ENCODE data around the gene TTC1.
"Not testable (repeated sequence)": the region's sequence is repeated elsewhere in the genome, so short reads cannot be mapped to it uniquely, and the experiment has no call there.

Gene TTC1, protein sequence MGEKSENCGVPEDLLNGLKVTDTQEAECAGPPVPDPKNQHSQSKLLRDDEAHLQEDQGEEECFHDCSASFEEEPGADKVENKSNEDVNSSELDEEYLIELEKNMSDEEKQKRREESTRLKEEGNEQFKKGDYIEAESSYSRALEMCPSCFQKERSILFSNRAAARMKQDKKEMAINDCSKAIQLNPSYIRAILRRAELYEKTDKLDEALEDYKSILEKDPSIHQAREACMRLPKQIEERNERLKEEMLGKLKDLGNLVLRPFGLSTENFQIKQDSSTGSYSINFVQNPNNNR

GRCh38 chr5:160008877-160009590 is at the start of gene TTC1:
TSS of gene TTC1 (plus strand) at chr5:160009139. CDS start at chr5:160010529, 1,390 bp downstream.
- peak; percentile 93 for DNase-seq

DNA sequence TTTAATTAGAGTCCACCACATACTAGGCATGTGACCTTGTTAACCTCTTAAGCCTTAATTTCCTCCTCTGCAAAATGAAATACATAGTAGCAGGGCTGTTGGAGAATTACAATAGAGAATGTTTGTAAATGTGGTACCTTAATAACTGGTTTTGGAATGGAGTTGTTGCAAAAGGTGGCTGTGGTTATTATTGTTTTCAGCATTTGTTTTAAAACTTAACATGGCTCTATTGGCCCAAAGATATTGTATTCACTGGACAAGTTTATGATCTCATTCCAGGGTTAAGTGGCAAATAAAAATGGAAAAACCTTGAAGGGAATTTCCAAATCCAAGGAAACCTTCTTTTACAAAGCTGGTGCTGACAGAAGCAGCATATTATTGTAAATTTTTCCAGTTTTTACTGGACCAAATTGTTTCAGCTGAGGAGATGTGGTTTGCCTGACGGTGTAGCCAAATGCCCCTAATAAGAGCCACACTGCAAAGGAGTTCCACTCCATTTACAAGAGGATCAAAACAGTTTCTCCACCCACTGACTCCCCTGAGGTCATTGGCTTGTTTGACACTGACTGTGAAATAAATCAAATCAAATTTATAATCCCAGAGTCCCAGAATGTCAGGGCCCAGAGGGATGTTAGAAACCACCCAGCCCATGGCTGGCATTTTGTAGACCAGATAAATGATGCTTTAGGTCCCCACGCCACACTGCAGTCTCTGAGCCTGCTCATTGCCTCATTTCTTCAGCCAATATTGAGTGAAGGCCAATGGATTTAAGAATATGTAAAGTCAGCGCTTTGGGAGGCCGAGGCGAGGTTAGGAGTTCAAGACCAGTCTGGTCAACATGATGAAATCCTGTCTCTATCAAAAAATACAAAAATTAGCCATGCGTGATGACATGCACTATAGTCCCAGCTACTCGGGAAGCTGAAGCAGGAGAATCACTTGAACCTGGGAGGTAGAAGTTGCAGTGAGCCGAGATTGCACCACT is 47.5 kb upstream of the TTC1 start:
- no peak for DNase-seq

DNA sequence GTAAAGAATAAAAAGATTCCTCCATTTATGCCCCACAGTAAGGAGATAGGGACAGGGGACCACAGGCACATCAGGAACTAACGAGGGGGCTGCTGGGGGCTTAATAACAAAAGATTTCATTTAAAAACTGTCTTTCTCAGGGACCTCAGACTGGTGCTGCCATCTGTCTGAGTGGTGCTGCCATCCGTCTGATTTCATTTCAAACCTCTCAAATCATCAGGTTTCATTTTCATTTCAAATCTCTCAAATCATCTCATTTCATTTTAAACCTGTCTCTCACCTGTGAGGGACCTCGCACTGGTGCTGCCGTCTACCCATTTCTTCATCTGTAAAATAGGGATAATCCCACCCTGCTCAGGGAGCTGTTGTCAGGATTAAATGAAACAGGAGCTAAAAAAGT is 46.7 kb upstream of the TTC1 start:
- DNase-seq: no peak

- DNase-seq: no peak
Observed at GRCh38 chr5:159963935-159964334, 45.0 kb upstream of the TTC1 start.

DNA sequence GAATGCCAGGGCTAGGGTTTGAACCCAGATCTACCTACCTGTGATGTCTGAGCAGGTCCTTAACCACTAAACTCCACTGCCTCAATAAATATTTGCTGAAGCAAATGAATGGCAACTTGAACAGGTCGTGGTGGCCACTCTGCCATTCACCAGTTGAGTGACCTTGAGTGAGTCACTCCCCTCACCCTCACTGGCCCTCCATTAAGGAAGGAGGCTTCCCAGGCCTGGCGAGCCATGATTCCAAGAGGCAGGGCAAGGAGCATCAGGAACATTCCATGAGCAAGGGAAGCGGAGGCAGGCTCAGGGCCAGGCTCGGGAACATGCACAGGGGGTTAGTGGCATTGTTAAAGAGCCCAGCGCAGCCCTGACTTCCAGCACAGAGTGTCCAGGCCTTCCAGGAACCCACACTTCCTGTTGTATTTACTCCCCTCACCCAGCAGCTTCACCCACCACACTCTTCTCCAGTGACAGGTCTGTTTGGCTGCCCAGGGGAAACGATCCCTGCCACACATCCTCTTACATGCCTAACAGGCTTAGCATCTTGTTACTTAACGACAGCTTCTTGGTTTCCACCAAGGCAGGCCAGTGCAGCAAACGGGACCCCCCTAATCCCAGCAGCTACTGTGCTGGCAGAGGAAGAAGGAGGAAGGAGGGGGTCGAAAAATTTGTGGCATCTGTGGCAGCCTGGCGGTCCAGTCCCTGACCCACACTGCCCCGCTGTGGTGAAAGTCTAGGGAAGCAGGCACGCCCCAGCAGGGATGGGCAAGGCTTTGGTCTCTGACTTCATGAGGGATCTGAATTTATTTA is 43.7 kb upstream of the TTC1 start:
- peak; percentile 60 for DNase-seq

GRCh38 chr5:159965838-159966128 is 43.2 kb upstream of the TTC1 start:
- DNase-seq: not testable (repeated sequence)

- no peak for DNase-seq
Observed at GRCh38 chr5:159969966-159970365, 39.0 kb upstream of the TTC1 start.

DNA sequence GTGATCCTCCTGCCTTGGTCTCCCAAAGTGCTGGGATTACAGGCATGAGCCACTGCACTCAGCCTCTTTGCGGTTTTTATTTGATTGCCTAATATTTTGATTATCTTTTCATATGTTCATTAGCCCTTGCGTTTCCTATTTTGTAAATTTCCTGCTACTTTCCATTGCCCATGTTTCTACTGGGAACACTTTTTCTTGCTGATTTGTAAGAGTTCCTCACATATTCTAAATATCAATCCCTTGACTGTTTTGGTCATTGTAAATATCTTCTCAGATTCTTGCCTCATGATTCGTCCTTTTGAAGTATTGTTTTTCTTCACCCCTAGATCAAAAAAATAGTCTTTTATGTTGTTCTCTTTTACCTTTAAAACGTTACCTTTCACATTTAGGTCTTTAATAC is 37.9 kb upstream of the TTC1 start:
- no peak for DNase-seq

- peak; percentile 28 for DNase-seq
Observed at GRCh38 chr5:159971514-159971913, 37.4 kb upstream of the TTC1 start.

DNA sequence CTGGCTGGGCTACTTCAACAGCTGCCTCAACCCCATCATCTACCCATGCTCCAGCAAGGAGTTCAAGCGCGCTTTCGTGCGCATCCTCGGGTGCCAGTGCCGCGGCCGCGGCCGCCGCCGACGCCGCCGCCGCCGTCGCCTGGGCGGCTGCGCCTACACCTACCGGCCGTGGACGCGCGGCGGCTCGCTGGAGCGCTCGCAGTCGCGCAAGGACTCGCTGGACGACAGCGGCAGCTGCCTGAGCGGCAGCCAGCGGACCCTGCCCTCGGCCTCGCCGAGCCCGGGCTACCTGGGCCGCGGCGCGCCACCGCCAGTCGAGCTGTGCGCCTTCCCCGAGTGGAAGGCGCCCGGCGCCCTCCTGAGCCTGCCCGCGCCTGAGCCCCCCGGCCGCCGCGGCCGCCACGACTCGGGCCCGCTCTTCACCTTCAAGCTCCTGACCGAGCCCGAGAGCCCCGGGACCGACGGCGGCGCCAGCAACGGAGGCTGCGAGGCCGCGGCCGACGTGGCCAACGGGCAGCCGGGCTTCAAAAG is 36.9 kb upstream of the TTC1 start:
- DNase-seq: peak; percentile 39

DNA sequence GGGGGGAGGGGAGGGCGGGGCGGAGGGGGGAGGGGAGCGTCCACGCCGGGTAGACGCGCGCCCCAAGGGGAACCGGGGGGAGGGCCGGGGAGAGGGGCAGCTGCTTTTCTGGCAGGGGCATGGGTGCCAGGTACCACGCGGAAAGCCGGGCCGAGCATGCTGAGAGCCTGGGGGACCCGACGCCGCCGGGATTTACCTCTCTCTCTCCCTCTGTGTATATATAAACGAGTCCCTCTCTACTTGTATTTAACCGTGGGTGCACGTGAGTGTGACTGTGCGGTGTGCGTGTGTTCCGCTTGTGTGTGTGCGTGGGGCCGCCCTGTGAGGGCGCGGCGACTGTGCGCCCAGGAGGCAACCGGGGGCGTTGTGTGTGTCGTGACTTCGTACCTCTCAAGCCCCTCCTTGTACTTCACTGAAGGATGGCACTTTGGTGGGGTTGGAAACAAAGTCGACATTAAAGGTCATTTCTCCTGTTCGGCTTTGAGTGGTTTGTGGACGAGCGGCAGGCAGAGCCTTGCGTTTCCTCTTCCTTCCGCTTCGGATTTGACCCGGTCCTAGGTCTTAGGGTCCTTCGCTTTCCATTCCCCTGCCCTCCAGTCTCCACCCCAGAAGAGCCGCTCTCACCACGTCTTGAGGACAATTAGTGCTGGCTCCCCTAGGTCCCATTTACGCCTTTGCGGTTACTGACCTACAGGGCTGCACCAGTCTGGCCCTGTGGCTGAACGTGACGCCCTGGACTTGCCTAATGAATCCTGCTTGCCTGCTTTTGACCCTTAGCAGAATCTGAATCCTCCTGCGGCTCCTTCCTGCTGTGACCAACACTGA is 36.2 kb upstream of the TTC1 start:
- peak; percentile 49 for DNase-seq

- DNase-seq: no peak
Observed at GRCh38 chr5:159975462-159976019, 33.4 kb upstream of the TTC1 start.

- DNase-seq: no peak
Observed at GRCh38 chr5:159976921-159977320, 32.0 kb upstream of the TTC1 start.

- DNase-seq: no peak
Observed at GRCh38 chr5:159978358-159978757, 30.6 kb upstream of the TTC1 start.

- DNase-seq: no peak
Observed at GRCh38 chr5:159982421-159983173, 26.3 kb upstream of the TTC1 start.

- peak; percentile 84 for DNase-seq
Observed at GRCh38 chr5:159987031-159987674, 21.8 kb upstream of the TTC1 start.

GRCh38 chr5:159990506-159990905 is 18.4 kb upstream of the TTC1 start:
- no peak for DNase-seq

DNA sequence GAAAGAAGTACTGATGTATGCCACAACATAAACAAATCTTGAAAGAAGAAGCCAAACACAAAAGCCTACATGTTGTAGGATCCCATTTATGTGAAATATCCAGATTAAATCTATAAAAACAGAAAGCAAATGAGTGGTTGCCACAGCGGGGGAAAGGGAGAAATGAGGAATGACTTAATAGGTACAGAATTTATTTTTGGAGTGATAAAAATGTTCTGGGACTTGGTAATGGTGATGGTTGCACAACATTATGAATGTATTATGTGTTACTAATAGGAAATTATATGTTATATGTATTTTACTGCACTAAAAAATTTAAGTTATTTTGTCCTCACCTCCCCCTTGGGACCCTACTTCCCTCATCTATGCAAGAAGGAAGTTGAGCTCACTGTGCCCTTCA is 16.4 kb upstream of the TTC1 start:
- DNase-seq: no peak

DNA sequence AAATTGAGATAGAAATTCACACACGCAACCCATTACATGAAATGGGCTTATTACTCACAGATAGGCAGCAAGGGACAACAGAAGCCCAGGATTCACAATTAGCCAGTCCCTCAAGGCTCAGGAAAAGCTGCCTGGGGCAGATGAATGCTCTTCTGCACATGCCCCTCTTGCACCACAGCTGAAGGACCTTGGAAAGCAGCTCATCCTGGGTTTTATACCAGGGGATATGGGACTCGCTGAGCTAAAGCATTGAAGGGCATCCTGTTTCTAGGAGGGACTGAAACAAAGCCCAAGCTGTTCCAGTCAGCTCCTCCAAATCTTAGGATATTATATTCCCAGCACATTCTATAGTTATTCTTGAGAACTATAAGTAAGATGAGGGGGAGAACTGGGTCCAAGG is 15.7 kb upstream of the TTC1 start:
- no peak for DNase-seq

DNA sequence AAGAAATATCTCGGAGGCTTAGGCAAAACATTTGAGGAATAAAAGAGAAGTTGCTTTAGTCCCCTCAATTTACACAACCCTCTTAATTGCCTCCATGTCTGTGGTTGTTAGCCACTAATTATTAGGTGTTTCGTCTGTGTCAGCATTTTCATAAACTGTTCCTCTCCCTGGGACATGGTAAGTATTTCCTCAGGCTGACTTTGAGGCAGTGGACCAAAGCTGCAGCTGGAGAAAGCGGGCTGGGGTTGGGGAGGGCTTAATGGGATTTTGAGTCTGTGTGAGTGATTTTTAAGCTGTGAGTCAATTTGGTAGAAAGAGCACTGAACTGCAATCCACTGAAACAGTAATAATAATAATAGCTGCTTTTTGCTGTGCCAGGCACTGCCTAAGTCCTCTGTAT is 13.0 kb upstream of the TTC1 start:
- DNase-seq: no peak
